HepG2 (cell line): Measurements from ENCODE around the gene TPP2. TPM values are rescaled to one million over a fixed set of nuclear protein-coding genes. Genes with fewer than 3 reads are reported as not detected.

Experiments
- ATAD3A ChIP-seq: sonication (generic); formaldehyde crosslinking; IDR thresholded peaks from 2 replicates; pipeline ENCODE4 v1.4.0; 2020; ENCODE audit warnings: missing genetic modification reagents
- CREM ChIP-seq, 2 experiments: sonication (generic) in 1 of 2; formaldehyde crosslinking in 1 of 2; IDR thresholded peaks; 2 replicates each; pipeline versions ENCODE4 v1.4.0 to v1.6.1; 2016 to 2020; ENCODE audit warnings: antibody characterized with exemption in 1 of 2, mild to moderate bottlenecking in 1 of 2, missing genetic modification reagents in 1 of 2
- IKZF5 ChIP-seq: IDR thresholded peaks from 2 replicates; pipeline ENCODE4 v1.6.1; 2018; ENCODE audit warnings: missing genetic modification reagents, mild to moderate bottlenecking, missing compliant biosample characterization
- KDM1A ChIP-seq: IDR thresholded peaks from 2 replicates; pipeline ENCODE4 v1.6.1; 2016; ENCODE audit warnings: missing compliant biosample characterization
- NFYC ChIP-seq: IDR thresholded peaks from 2 replicates; pipeline ENCODE4 v1.6.1; 2016; ENCODE audit warnings: missing genetic modification reagents, missing compliant biosample characterization
- REPIN1 ChIP-seq: sonication (generic); formaldehyde crosslinking; IDR thresholded peaks from 2 replicates; pipeline ENCODE4 v1.8.0; 2022; ENCODE audit warnings: missing genetic modification reagents, low read depth, mild to moderate bottlenecking, borderline replicate concordance
- RFXANK ChIP-seq: IDR thresholded peaks from 2 replicates; pipeline ENCODE4 v1.6.1; 2016
- SP4 ChIP-seq: sonication (generic); formaldehyde crosslinking; IDR thresholded peaks from 2 replicates; pipeline ENCODE4 v1.8.1; 2023; ENCODE audit warnings: mild to moderate bottlenecking, missing genetic modification reagents
- STAT6 ChIP-seq: sonication (generic); formaldehyde crosslinking; IDR thresholded peaks from 2 replicates; pipeline ENCODE4 v1.4.0; 2020; ENCODE audit warnings: missing genetic modification reagents, mild to moderate bottlenecking, borderline replicate concordance
- TAF1 ChIP-seq: sonication (generic); formaldehyde crosslinking; IDR thresholded peaks from 2 replicates; pipeline ENCODE4 v1.4.0; 2020; ENCODE audit warnings: missing genetic modification reagents
- TFDP2 ChIP-seq: sonication (generic); formaldehyde crosslinking; IDR thresholded peaks from 2 replicates; pipeline ENCODE4 v1.4.0; 2020; ENCODE audit warnings: missing genetic modification reagents
- XRCC5 ChIP-seq: fragments of 200-400 bp; formaldehyde crosslinking; optimal IDR thresholded peaks from 2 replicates; pipeline ENCODE3; 2017; ENCODE audit warnings: mild to moderate bottlenecking, low read length
- ZEB1 ChIP-seq: IDR thresholded peaks from 2 replicates; pipeline ENCODE4 v1.6.1; 2012; ENCODE audit warnings: mild to moderate bottlenecking, low read depth, inconsistent platforms; ENCODE audit not compliant: insufficient replicate concordance
- ZNF143 ChIP-seq: sonication (generic); formaldehyde crosslinking; IDR thresholded peaks from 2 replicates; pipeline ENCODE4 v1.4.0; 2020; ENCODE audit warnings: missing genetic modification reagents
- ZNF17 ChIP-seq: sonication (generic); formaldehyde crosslinking; IDR thresholded peaks from 2 replicates; pipeline ENCODE4 v1.5.0; 2020; ENCODE audit warnings: mild to moderate bottlenecking, missing genetic modification reagents
- ZNF263 ChIP-seq: sonication (generic); formaldehyde crosslinking; IDR thresholded peaks from 2 replicates; pipeline ENCODE4 v1.4.0; 2020; ENCODE audit warnings: missing genetic modification reagents
- ZNF335 ChIP-seq: sonication (generic); formaldehyde crosslinking; IDR thresholded peaks from 2 replicates; pipeline ENCODE4 v1.4.0; 2020; ENCODE audit warnings: missing genetic modification reagents
- ZNF451 ChIP-seq: sonication (generic); formaldehyde crosslinking; IDR thresholded peaks from 2 replicates; pipeline ENCODE4 v1.5.0; 2020; ENCODE audit warnings: mild to moderate bottlenecking, missing genetic modification reagents
- ZNF580 ChIP-seq: IDR thresholded peaks from 2 replicates; pipeline ENCODE4 v1.6.1; 2016; ENCODE audit warnings: low read depth, borderline replicate concordance
- ZNF687 ChIP-seq: sonication (generic); formaldehyde crosslinking; IDR thresholded peaks from 2 replicates; pipeline ENCODE4 v1.5.1; 2020; ENCODE audit warnings: mild to moderate bottlenecking, missing genetic modification reagents, moderate library complexity
- polyA plus RNA-seq, 8 experiments: library from polyadenylated mRNA; depleted of rRNA in 3 of 8; stranded (reverse) in 7 of 8; unstranded in 1 of 8; fragments of >200 nt; fragmentation: Illumina TruSeq in 4 of 8; extraction: Trizol in 4 of 8; gene quantifications; 2 replicates each; pipeline versions ENCODE4 v1.2.1 to v1.2.3, GENCODE V29; 2011 to 2016; ENCODE audit warnings: low read depth in 4 of 8, missing spikeins in 1 of 8, mixed read lengths in 1 of 8; ENCODE audit not compliant: insufficient read depth in 1 of 8
- total RNA-seq, 5 experiments: library from RNA; depleted of rRNA; stranded (reverse); fragments of >200 nt; fragmentation: Illumina TruSeq; extraction: Trizol; gene quantifications; 2 replicates each; pipeline ENCODE4 v1.2.3, GENCODE V29; 2016; ENCODE audit warnings: low read depth in 1 of 5

Gene TPP2
- total and polyA plus RNA-seq, 2 of the 13 experiments (the other 11 are each of a cell fraction or from before 2014, with no cell fraction given) = 16.4 to 52.1 TPM

- TF ChIP-seq TFDP2 (CRISPR knock-in tag) = peak; percentile 82
- TF ChIP-seq ZEB1 = peak; percentile 27
- peak; percentile 83 for TF ChIP-seq ZNF263 (CRISPR knock-in tag)
- TF ChIP-seq XRCC5 = peak; percentile 55
- 0 out of 2 replicates have a peak, but pooled peaks have one; percentile 34 for TF ChIP-seq ATAD3A (CRISPR knock-in tag)
- peak; percentile 81 for TF ChIP-seq ZNF687 (CRISPR knock-in tag)
- peak; percentile 96 for TF ChIP-seq NFYC (CRISPR knock-in tag)
- TF ChIP-seq IKZF5 (CRISPR knock-in tag) = 0 out of 2 replicates have a peak, but pooled peaks have one; percentile 16
- peak; percentile 16; the same call in 1 of the 2 replicates for TF ChIP-seq STAT6 (CRISPR knock-in tag)
- TF ChIP-seq TAF1 (CRISPR knock-in tag) = peak; percentile 87; the same call in 1 of the 2 replicates
- peak; percentile 90 for TF ChIP-seq CREM (IDR thresholded peaks at IDR 0.05)
- TF ChIP-seq CREM (CRISPR knock-in tag; IDR thresholded peaks at IDR 0.05) = peak; percentile 63
- TF ChIP-seq ZNF335 (CRISPR knock-in tag) = peak; percentile 61; the same call in 1 of the 2 replicates
- peak; percentile 19; the same call in 1 of the 2 replicates for TF ChIP-seq ZNF451 (CRISPR knock-in tag)
- TF ChIP-seq REPIN1 = 0 out of 2 replicates have a peak, but pooled peaks have one; percentile 60
- TF ChIP-seq ZNF143 = no peak
- TF ChIP-seq ZNF17 (CRISPR knock-in tag) = no peak
- no peak for TF ChIP-seq KDM1A (CRISPR knock-in tag)
- peak; percentile 55; the same call in 1 of the 2 replicates for TF ChIP-seq ZNF580 (CRISPR knock-in tag)
- TF ChIP-seq RFXANK (CRISPR knock-in tag) = peak; percentile 82; the same call in 1 of the 2 replicates
- TF ChIP-seq SP4 (CRISPR knock-in tag) = peak; percentile 77; the same call in 1 of the 2 replicates
Measured at GRCh38 chr13:102596147-102597028, at the start of gene TPP2 (continued).
